HepG2 (cell line): ENCODE results near the gene UBE4A. TPM values are rescaled to one million over a fixed set of nuclear protein-coding genes. Genes with fewer than 3 reads are reported as not detected.

Experiments used
- MED1 ChIP-seq: sonication (generic); formaldehyde crosslinking; IDR thresholded peaks from 2 replicates; pipeline ENCODE4 v1.4.0; 2020; ENCODE audit warnings: missing genetic modification reagents
- ZBTB25 ChIP-seq: IDR thresholded peaks from 2 replicates; pipeline ENCODE4 v1.6.1; 2018; ENCODE audit warnings: missing genetic modification reagents
- ZNF883 ChIP-seq: sonication (generic); formaldehyde crosslinking; IDR thresholded peaks from 2 replicates; pipeline ENCODE4 v1.5.1; 2020; ENCODE audit warnings: mild to moderate bottlenecking, missing genetic modification reagents; ENCODE audit errors: not compliant biosample characterization
- polyA plus RNA-seq, 8 experiments: library from polyadenylated mRNA; depleted of rRNA in 3 of 8; stranded (reverse) in 7 of 8; unstranded in 1 of 8; fragments of >200 nt; fragmentation: Illumina TruSeq in 4 of 8; extraction: Trizol in 4 of 8; gene quantifications; 2 replicates each; pipeline versions ENCODE4 v1.2.1 to v1.2.3, GENCODE V29; 2011 to 2016; ENCODE audit warnings: low read depth in 4 of 8, missing spikeins in 1 of 8, mixed read lengths in 1 of 8; ENCODE audit not compliant: insufficient read depth in 1 of 8
- total RNA-seq, 5 experiments: library from RNA; depleted of rRNA; stranded (reverse); fragments of >200 nt; fragmentation: Illumina TruSeq; extraction: Trizol; gene quantifications; 2 replicates each; pipeline ENCODE4 v1.2.3, GENCODE V29; 2016; ENCODE audit warnings: low read depth in 1 of 5
- TF ChIP-seq, protein P1 (sequence below): sonication (generic); formaldehyde crosslinking; IDR thresholded peaks from 2 replicates; pipeline ENCODE4 v1.4.0; 2020; ENCODE audit warnings: missing genetic modification reagents, mild to moderate bottlenecking, borderline replicate concordance
- TF ChIP-seq, protein P2 (sequence below): sonication (generic); formaldehyde crosslinking; IDR thresholded peaks from 2 replicates; pipeline ENCODE4 v1.5.1; 2020; ENCODE audit warnings: mild to moderate bottlenecking, missing genetic modification reagents, borderline replicate concordance
- TF ChIP-seq, protein P3 (sequence below): sonication (generic); formaldehyde crosslinking; IDR thresholded peaks from 2 replicates; pipeline ENCODE4 v1.5.0; 2020; ENCODE audit warnings: mild to moderate bottlenecking, missing genetic modification reagents, borderline replicate concordance
- TF ChIP-seq, protein P4 (sequence below): sonication (generic); formaldehyde crosslinking; IDR thresholded peaks from 2 replicates; pipeline ENCODE4 v1.9.0; 2021; ENCODE audit warnings: missing genetic modification reagents, mild to moderate bottlenecking, borderline replicate concordance

UBE4A gene
- total and polyA plus RNA-seq, 2 of the 13 experiments (the other 11 are each of a cell fraction or from before 2014, with no cell fraction given) = 15.1 to 32.7 TPM

DNA sequence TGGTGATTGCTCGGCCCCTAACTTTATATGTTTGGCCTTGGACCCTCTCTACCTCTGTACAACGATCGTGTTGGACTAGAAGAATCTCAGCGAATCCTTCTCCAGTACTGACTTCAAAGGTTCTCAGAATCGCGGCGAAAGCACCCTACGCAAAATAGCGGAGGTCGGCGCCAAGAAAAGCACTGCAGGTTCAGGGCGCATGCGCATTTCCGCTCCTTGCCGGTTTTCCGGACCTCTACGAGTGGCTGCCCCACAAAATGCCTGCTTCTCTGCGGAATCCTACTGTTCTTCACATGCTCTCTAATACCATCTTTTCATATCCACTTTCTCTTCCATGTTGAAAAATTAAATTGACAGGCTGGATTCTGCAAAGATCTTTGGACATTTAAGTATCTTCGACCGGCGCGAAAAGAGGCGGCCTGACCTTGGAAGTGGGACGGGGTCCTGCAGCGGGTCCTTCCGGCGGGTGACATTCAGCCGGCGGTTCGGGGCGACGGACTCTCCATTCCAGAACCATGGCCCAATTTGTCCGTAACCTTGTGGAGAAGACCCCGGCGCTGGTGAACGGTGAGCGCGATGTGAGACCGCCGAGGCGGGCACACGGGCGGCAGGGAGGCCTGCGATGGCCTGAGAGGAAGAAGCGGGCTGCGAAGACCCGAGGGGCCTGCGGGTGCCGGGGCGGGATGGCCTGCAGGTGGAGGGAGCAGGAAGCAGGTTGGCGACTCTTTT is 41.9 kb downstream of the UBE4A start, which contains the start of gene ATP5MG (continued):
- TF ChIP-seq, protein P1, sequence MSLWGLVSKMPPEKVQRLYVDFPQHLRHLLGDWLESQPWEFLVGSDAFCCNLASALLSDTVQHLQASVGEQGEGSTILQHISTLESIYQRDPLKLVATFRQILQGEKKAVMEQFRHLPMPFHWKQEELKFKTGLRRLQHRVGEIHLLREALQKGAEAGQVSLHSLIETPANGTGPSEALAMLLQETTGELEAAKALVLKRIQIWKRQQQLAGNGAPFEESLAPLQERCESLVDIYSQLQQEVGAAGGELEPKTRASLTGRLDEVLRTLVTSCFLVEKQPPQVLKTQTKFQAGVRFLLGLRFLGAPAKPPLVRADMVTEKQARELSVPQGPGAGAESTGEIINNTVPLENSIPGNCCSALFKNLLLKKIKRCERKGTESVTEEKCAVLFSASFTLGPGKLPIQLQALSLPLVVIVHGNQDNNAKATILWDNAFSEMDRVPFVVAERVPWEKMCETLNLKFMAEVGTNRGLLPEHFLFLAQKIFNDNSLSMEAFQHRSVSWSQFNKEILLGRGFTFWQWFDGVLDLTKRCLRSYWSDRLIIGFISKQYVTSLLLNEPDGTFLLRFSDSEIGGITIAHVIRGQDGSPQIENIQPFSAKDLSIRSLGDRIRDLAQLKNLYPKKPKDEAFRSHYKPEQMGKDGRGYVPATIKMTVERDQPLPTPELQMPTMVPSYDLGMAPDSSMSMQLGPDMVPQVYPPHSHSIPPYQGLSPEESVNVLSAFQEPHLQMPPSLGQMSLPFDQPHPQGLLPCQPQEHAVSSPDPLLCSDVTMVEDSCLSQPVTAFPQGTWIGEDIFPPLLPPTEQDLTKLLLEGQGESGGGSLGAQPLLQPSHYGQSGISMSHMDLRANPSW (CRISPR knock-in tag) = peak; percentile 35; the same call in 1 of the 2 replicates
- TF ChIP-seq, protein P2, sequence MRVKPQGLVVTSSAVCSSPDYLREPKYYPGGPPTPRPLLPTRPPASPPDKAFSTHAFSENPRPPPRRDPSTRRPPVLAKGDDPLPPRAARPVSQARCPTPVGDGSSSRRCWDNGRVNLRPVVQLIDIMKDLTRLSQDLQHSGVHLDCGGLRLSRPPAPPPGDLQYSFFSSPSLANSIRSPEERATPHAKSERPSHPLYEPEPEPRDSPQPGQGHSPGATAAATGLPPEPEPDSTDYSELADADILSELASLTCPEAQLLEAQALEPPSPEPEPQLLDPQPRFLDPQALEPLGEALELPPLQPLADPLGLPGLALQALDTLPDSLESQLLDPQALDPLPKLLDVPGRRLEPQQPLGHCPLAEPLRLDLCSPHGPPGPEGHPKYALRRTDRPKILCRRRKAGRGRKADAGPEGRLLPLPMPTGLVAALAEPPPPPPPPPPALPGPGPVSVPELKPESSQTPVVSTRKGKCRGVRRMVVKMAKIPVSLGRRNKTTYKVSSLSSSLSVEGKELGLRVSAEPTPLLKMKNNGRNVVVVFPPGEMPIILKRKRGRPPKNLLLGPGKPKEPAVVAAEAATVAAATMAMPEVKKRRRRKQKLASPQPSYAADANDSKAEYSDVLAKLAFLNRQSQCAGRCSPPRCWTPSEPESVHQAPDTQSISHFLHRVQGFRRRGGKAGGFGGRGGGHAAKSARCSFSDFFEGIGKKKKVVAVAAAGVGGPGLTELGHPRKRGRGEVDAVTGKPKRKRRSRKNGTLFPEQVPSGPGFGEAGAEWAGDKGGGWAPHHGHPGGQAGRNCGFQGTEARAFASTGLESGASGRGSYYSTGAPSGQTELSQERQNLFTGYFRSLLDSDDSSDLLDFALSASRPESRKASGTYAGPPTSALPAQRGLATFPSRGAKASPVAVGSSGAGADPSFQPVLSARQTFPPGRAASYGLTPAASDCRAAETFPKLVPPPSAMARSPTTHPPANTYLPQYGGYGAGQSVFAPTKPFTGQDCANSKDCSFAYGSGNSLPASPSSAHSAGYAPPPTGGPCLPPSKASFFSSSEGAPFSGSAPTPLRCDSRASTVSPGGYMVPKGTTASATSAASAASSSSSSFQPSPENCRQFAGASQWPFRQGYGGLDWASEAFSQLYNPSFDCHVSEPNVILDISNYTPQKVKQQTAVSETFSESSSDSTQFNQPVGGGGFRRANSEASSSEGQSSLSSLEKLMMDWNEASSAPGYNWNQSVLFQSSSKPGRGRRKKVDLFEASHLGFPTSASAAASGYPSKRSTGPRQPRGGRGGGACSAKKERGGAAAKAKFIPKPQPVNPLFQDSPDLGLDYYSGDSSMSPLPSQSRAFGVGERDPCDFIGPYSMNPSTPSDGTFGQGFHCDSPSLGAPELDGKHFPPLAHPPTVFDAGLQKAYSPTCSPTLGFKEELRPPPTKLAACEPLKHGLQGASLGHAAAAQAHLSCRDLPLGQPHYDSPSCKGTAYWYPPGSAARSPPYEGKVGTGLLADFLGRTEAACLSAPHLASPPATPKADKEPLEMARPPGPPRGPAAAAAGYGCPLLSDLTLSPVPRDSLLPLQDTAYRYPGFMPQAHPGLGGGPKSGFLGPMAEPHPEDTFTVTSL (CRISPR knock-in tag) = peak; percentile 48; the same call in 1 of the 2 replicates
- peak; percentile 90 for TF ChIP-seq ZNF883 (CRISPR knock-in tag)
- TF ChIP-seq ZBTB25 (CRISPR knock-in tag) = no peak; the same call in 1 of the 2 replicates
- TF ChIP-seq, protein P3, sequence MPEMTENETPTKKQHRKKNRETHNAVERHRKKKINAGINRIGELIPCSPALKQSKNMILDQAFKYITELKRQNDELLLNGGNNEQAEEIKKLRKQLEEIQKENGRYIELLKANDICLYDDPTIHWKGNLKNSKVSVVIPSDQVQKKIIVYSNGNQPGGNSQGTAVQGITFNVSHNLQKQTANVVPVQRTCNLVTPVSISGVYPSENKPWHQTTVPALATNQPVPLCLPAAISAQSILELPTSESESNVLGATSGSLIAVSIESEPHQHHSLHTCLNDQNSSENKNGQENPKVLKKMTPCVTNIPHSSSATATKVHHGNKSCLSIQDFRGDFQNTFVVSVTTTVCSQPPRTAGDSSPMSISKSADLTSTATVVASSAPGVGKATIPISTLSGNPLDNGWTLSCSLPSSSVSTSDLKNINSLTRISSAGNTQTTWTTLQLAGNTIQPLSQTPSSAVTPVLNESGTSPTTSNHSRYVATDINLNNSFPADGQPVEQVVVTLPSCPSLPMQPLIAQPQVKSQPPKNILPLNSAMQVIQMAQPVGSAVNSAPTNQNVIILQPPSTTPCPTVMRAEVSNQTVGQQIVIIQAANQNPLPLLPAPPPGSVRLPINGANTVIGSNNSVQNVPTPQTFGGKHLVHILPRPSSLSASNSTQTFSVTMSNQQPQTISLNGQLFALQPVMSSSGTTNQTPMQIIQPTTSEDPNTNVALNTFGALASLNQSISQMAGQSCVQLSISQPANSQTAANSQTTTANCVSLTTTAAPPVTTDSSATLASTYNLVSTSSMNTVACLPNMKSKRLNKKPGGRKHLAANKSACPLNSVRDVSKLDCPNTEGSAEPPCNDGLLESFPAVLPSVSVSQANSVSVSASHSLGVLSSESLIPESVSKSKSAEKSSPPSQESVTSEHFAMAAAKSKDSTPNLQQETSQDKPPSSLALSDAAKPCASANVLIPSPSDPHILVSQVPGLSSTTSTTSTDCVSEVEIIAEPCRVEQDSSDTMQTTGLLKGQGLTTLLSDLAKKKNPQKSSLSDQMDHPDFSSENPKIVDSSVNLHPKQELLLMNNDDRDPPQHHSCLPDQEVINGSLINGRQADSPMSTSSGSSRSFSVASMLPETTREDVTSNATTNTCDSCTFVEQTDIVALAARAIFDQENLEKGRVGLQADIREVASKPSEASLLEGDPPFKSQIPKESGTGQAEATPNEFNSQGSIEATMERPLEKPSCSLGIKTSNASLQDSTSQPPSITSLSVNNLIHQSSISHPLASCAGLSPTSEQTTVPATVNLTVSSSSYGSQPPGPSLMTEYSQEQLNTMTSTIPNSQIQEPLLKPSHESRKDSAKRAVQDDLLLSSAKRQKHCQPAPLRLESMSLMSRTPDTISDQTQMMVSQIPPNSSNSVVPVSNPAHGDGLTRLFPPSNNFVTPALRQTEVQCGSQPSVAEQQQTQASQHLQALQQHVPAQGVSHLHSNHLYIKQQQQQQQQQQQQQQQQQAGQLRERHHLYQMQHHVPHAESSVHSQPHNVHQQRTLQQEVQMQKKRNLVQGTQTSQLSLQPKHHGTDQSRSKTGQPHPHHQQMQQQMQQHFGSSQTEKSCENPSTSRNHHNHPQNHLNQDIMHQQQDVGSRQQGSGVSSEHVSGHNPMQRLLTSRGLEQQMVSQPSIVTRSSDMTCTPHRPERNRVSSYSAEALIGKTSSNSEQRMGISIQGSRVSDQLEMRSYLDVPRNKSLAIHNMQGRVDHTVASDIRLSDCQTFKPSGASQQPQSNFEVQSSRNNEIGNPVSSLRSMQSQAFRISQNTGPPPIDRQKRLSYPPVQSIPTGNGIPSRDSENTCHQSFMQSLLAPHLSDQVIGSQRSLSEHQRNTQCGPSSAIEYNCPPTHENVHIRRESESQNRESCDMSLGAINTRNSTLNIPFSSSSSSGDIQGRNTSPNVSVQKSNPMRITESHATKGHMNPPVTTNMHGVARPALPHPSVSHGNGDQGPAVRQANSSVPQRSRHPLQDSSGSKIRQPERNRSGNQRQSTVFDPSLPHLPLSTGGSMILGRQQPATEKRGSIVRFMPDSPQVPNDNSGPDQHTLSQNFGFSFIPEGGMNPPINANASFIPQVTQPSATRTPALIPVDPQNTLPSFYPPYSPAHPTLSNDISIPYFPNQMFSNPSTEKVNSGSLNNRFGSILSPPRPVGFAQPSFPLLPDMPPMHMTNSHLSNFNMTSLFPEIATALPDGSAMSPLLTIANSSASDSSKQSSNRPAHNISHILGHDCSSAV = no peak
- TF ChIP-seq, protein P4, sequence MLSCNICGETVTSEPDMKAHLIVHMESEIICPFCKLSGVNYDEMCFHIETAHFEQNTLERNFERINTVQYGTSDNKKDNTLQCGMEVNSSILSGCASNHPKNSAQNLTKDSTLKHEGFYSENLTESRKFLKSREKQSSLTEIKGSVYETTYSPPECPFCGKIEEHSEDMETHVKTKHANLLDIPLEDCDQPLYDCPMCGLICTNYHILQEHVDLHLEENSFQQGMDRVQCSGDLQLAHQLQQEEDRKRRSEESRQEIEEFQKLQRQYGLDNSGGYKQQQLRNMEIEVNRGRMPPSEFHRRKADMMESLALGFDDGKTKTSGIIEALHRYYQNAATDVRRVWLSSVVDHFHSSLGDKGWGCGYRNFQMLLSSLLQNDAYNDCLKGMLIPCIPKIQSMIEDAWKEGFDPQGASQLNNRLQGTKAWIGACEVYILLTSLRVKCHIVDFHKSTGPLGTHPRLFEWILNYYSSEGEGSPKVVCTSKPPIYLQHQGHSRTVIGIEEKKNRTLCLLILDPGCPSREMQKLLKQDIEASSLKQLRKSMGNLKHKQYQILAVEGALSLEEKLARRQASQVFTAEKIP = no peak
- no peak for TF ChIP-seq MED1 (CRISPR knock-in tag)
